ENCODE results near the gene GAB1.

Gene GAB1

GRCh38 chr4:143389579-143390195, 53.0 kb downstream of the GAB1 start:
- DNase-seq (ENCODE audit: low read depth) = peak; percentile 76

GRCh38 chr4:143390764-143391163, 54.1 kb downstream of the GAB1 start:
- no peak for DNase-seq (ENCODE audit: low read depth)

GRCh38 chr4:143391261-143391660, 54.6 kb downstream of the GAB1 start:
- no peak for DNase-seq (ENCODE audit: low read depth)

GRCh38 chr4:143391895-143392294, 55.2 kb downstream of the GAB1 start:
- peak; percentile 78 for DNase-seq (ENCODE audit: low read depth)

- DNase-seq (ENCODE audit: low read depth) = no peak
These were observed 56.5 kb downstream of the GAB1 start for GRCh38 chr4:143393195-143393594.

GRCh38 chr4:143394739-143395453, 58.2 kb downstream of the GAB1 start:
- no peak for DNase-seq (ENCODE audit: low read depth)

GRCh38 chr4:143396695-143397094, 60.0 kb downstream of the GAB1 start:
- DNase-seq (ENCODE audit: low read depth) = no peak

- DNase-seq (ENCODE audit: low read depth) = no peak
These were observed 60.7 kb downstream of the GAB1 start for GRCh38 chr4:143397335-143397734.

- DNase-seq (ENCODE audit: low read depth) = no peak
These were observed 61.2 kb downstream of the GAB1 start for GRCh38 chr4:143397887-143398286.

GRCh38 chr4:143399113-143399949, 62.7 kb downstream of the GAB1 start:
- DNase-seq (ENCODE audit: low read depth) = peak; percentile 36

- DNase-seq (ENCODE audit: low read depth) = no peak
These were observed 63.4 kb downstream of the GAB1 start for GRCh38 chr4:143400082-143400481.

- DNase-seq (ENCODE audit: low read depth) = no peak
These were observed 66.3 kb downstream of the GAB1 start for GRCh38 chr4:143402776-143403552.

GRCh38 chr4:143403553-143403820, 66.8 kb downstream of the GAB1 start:
- DNase-seq (ENCODE audit: low read depth) = no peak

GRCh38 chr4:143404555-143404954, 67.9 kb downstream of the GAB1 start:
- DNase-seq (ENCODE audit: low read depth) = no peak

- no peak for DNase-seq (ENCODE audit: low read depth)
These were observed 68.5 kb downstream of the GAB1 start for GRCh38 chr4:143405075-143405730.

- peak; percentile 69 for DNase-seq (ENCODE audit: low read depth)
These were observed 69.8 kb downstream of the GAB1 start for GRCh38 chr4:143406523-143406922.

GRCh38 chr4:143407474-143407873, 70.8 kb downstream of the GAB1 start:
- no peak for DNase-seq (ENCODE audit: low read depth)

- no peak for DNase-seq (ENCODE audit: low read depth)
These were observed 71.2 kb downstream of the GAB1 start for GRCh38 chr4:143407888-143408287.

- no peak for DNase-seq (ENCODE audit: low read depth)
These were observed 73.3 kb downstream of the GAB1 start for GRCh38 chr4:143410015-143410414.

GRCh38 chr4:143411527-143412419, 75.1 kb downstream of the GAB1 start:
- no peak for DNase-seq (ENCODE audit: low read depth)

- no peak for DNase-seq (ENCODE audit: low read depth)
These were observed 75.7 kb downstream of the GAB1 start for GRCh38 chr4:143412420-143412758.
